Astrocyte (in vitro differentiated cells and primary cell): ENCODE data around the gene MPP7. TPM values are rescaled to one million over a fixed set of nuclear protein-coding genes. Genes with fewer than 3 reads are reported as not detected.
A peak's percentile ranks its signal among the peaks of the same experiment; 100 is the strongest.

Source experiments
- DNase-seq: peaks from one replicate; pipeline ENCODE4 v3.0.0-alpha.2; 2010; ENCODE audit warnings: low read depth
- FAIRE-seq: peaks from 2 replicates; lab custom pipeline; 2011; peaks lifted over from hg19 to GRCh38; lab: Jason Lieb, UNC
- H2AFZ ChIP-seq: 2 replicates; pipeline ENCODE4 v1.6.0; 2012; ENCODE audit warnings: low read depth, low read length, inconsistent platforms
- H3K27ac ChIP-seq: 2 replicates; pipeline ENCODE4 v1.5.1; 2011; ENCODE audit warnings: low read depth, low read length, inconsistent platforms
- H3K27me3 ChIP-seq: 2 replicates; pipeline ENCODE4 v1.6.0; 2011; ENCODE audit warnings: low read length, inconsistent platforms; ENCODE audit not compliant: insufficient read depth
- H3K36me3 ChIP-seq: 2 replicates; pipeline ENCODE4 v1.5.1; 2011; ENCODE audit warnings: low read length, inconsistent platforms; ENCODE audit not compliant: insufficient read depth
- H3K4me1 ChIP-seq: 2 replicates; pipeline ENCODE4 v1.5.1; 2011; ENCODE audit warnings: low read length, inconsistent platforms; ENCODE audit not compliant: insufficient read depth
- H3K4me2 ChIP-seq: 2 replicates; pipeline ENCODE4 v1.6.0; 2012; ENCODE audit warnings: low read length, inconsistent platforms
- H3K4me3 ChIP-seq: 2 replicates; pipeline ENCODE4 v1.5.1; 2011; ENCODE audit warnings: low read depth, mild to moderate bottlenecking, low read length, inconsistent platforms; ENCODE audit not compliant: insufficient read depth
- H3K79me2 ChIP-seq: 2 replicates; pipeline ENCODE4 v1.6.0; 2012; ENCODE audit warnings: mild to moderate bottlenecking, low read length, inconsistent platforms; ENCODE audit not compliant: insufficient read depth
- H3K9ac ChIP-seq: 2 replicates; pipeline ENCODE4 v1.6.0; 2012; ENCODE audit warnings: mild to moderate bottlenecking, low read length, inconsistent platforms
- H3K9me3 ChIP-seq: 2 replicates; pipeline ENCODE4 v1.5.1; 2012; ENCODE audit warnings: low read depth, mild to moderate bottlenecking, low read length, inconsistent platforms; ENCODE audit not compliant: insufficient read depth
- H4K20me1 ChIP-seq: 2 replicates; pipeline ENCODE4 v1.6.0; 2012; ENCODE audit warnings: low read length, inconsistent platforms; ENCODE audit not compliant: insufficient read depth
- H3K27ac Mint-ChIP-seq: one replicate; pipeline ENCODE4 v1.8.0; 2021; ENCODE audit warnings: mild to moderate bottlenecking, mixed read lengths; ENCODE audit not compliant: unreplicated experiment
- H3K27me3 Mint-ChIP-seq: one replicate; pipeline ENCODE4 v1.8.0; 2021; ENCODE audit warnings: low read depth, mixed read lengths; ENCODE audit not compliant: unreplicated experiment
- H3K36me3 Mint-ChIP-seq: one replicate; pipeline ENCODE4 v1.8.0; 2021; ENCODE audit warnings: low read depth, mixed read lengths; ENCODE audit not compliant: unreplicated experiment
- H3K4me1 Mint-ChIP-seq: one replicate; pipeline ENCODE4 v1.8.0; 2021; ENCODE audit warnings: low read depth, mixed read lengths; ENCODE audit not compliant: unreplicated experiment
- H3K4me3 Mint-ChIP-seq: one replicate; pipeline ENCODE4 v1.8.0; 2021; ENCODE audit warnings: mild to moderate bottlenecking, moderate library complexity, mixed read lengths; ENCODE audit not compliant: unreplicated experiment
- H3K9me3 Mint-ChIP-seq: one replicate; pipeline ENCODE4 v1.8.0; 2021; ENCODE audit warnings: mild to moderate bottlenecking, mixed read lengths; ENCODE audit not compliant: unreplicated experiment
- EZH2 ChIP-seq: IDR thresholded peaks from 2 replicates; pipeline ENCODE4 v1.6.1; 2012; ENCODE audit warnings: mild to moderate bottlenecking, low read length, inconsistent platforms; ENCODE audit not compliant: insufficient read depth
- total RNA-seq: library from RNA; stranded (reverse); gene quantifications from 2 replicates; pipeline ENCODE4 v1.2.1, GENCODE V29; 2021
- TF ChIP-seq, protein P1 (sequence below): IDR thresholded peaks from 2 replicates; pipeline ENCODE4 v1.5.1; 2011; ENCODE audit warnings: low read depth, mild to moderate bottlenecking, inconsistent platforms, low read length, moderate library complexity; ENCODE audit not compliant: insufficient read depth

The MPP7 gene
- total RNA-seq, 1 donor from 2014 or later = 7.1 TPM

GRCh38 chr10:28300027-28300426 is 2.8 kb downstream of the MPP7 start:
- H4K20me1 ChIP-seq = no peaks in the 10 kb centered on the region
- DNase-seq = no peak
- Mint-ChIP-seq H3K4me3 (no peak overlapping the region), H3K36me3 (no peaks in the 10 kb centered on the region), H3K27ac (no peak overlapping the region), H3K4me1 (peaks cover 19% of the 10 kb centered on the region), H3K27me3 (peaks cover 3% of the 10 kb centered on the region), H3K9me3 (no peaks in the 10 kb centered on the region)
- no peak overlapping the region for H3K27ac ChIP-seq
- no peaks in the 10 kb centered on the region for H3K79me2 ChIP-seq
- no peaks in the 10 kb centered on the region for H3K36me3 ChIP-seq
- H3K9me3 ChIP-seq = no peaks in the 10 kb centered on the region
- TF ChIP-seq, protein P1, sequence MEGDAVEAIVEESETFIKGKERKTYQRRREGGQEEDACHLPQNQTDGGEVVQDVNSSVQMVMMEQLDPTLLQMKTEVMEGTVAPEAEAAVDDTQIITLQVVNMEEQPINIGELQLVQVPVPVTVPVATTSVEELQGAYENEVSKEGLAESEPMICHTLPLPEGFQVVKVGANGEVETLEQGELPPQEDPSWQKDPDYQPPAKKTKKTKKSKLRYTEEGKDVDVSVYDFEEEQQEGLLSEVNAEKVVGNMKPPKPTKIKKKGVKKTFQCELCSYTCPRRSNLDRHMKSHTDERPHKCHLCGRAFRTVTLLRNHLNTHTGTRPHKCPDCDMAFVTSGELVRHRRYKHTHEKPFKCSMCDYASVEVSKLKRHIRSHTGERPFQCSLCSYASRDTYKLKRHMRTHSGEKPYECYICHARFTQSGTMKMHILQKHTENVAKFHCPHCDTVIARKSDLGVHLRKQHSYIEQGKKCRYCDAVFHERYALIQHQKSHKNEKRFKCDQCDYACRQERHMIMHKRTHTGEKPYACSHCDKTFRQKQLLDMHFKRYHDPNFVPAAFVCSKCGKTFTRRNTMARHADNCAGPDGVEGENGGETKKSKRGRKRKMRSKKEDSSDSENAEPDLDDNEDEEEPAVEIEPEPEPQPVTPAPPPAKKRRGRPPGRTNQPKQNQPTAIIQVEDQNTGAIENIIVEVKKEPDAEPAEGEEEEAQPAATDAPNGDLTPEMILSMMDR = peak; percentile 6
- no peak for TF ChIP-seq EZH2
- H3K27me3 ChIP-seq = peaks cover 12% of the 10 kb centered on the region
- no peak overlapping the region for H3K4me2 ChIP-seq
- H2AFZ ChIP-seq = no peak overlapping the region
- no peak overlapping the region for H3K4me3 ChIP-seq
- no peak overlapping the region for H3K9ac ChIP-seq
- peaks cover 7% of the 10 kb centered on the region for H3K4me1 ChIP-seq
- FAIRE-seq = no peak

DNA sequence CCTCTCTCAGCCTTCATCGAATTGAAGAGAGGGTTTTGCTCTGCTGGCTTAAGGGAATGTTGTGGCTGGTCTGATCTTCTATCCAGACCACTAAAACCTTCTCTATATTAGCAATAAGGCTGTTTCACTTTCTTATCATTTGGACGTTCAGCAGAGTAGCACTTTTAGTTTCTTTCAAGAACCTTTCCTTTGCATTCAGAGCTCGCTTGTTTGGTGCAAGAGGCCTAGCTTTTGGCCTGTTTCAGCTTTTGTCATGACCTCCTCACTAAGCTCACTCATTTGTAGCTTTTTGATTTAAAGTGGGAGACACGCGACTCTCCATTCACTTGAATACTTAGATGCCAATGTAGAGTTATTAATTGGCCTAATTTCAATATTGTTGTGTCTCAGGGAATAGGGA is 3.9 kb downstream of the MPP7 start:
- Histone ChIP-seq H3K4me2 (no peak overlapping the region), H3K79me2 (no peaks in the 10 kb centered on the region), H4K20me1 (no peaks in the 10 kb centered on the region), H3K9me3 (no peaks in the 10 kb centered on the region), H3K4me1 (peaks cover 7% of the 10 kb centered on the region), H3K27me3 (peaks cover 1% of the 10 kb centered on the region), H2AFZ (no peak overlapping the region), H3K9ac (no peak overlapping the region), H3K4me3 (no peak overlapping the region), H3K27ac (no peak overlapping the region), H3K36me3 (no peaks in the 10 kb centered on the region)
- Mint-ChIP-seq H3K36me3 (no peaks in the 10 kb centered on the region), H3K4me3 (no peak overlapping the region), H3K27me3 (no peaks in the 10 kb centered on the region), H3K9me3 (no peaks in the 10 kb centered on the region), H3K4me1 (peaks cover 19% of the 10 kb centered on the region), H3K27ac (no peak overlapping the region)
- FAIRE-seq (no peak), DNase-seq (no peak)
- no peak for TF ChIP-seq EZH2

DNA sequence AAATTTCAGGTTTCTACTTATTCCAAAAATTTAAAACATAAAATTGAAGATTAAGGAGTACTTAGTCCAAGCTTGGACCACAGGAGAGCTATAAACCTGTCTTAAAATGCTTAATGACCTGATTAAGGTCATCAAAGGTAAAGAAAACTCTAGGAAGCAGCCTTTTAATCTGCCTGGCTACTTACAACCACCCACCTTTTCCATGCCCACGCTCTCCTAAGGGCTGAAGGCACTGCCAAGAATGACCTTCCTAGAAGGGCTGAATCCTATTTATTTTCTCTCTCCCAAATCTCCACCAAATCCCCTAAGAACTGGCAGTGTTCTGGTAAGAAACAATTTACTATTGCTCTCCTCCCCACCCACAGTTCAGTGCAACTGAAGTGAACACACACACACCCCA is 6.8 kb downstream of the MPP7 start:
- no peak overlapping the region for H2AFZ ChIP-seq
- DNase-seq (no peak), FAIRE-seq (no peak)
- peaks cover 9% of the 10 kb centered on the region for H3K4me1 ChIP-seq
- H3K9ac ChIP-seq = no peak overlapping the region
- no peak overlapping the region for H3K4me2 ChIP-seq
- H3K27me3 ChIP-seq = no peaks in the 10 kb centered on the region
- no peaks in the 10 kb centered on the region for H3K9me3 ChIP-seq
- H3K79me2 ChIP-seq = no peaks in the 10 kb centered on the region
- H3K36me3 ChIP-seq = no peaks in the 10 kb centered on the region
- H3K27ac Mint-ChIP-seq = no peak overlapping the region
- no peaks in the 10 kb centered on the region for H4K20me1 ChIP-seq
- H3K4me3 ChIP-seq = no peak overlapping the region
- H3K9me3 Mint-ChIP-seq = no peaks in the 10 kb centered on the region
- H3K36me3 Mint-ChIP-seq = no peaks in the 10 kb centered on the region
- no peak overlapping the region for H3K4me3 Mint-ChIP-seq
- H3K4me1 Mint-ChIP-seq = peaks cover 32% of the 10 kb centered on the region
- H3K27ac ChIP-seq = no peak overlapping the region
- no peak for TF ChIP-seq EZH2
- TF ChIP-seq, protein P1 = no peak
- no peaks in the 10 kb centered on the region for H3K27me3 Mint-ChIP-seq
